Thyroid gland (tissue), 4 donors: ENCODE results near the gene CTXN2. TPM values are rescaled to one million over a fixed set of nuclear protein-coding genes. Genes with fewer than 3 reads are reported as not detected.

Source experiments
- DNase-seq, 2 donors: peaks; one replicate each; pipeline ENCODE4 v3.0.0-alpha.2; 2019
- H3K27ac ChIP-seq, 3 donors: fragments of 200-600 bp; sonication (generic); 1 replicate in 2 of 3; 2 replicates in 1 of 3; pipeline ENCODE4 v1.5.1; 2016 to 2019; ENCODE audit warnings: mild to moderate bottlenecking in 1 of 3, moderate library complexity in 1 of 3
- H3K27me3 ChIP-seq: fragments of 200-600 bp; sonication (generic); one replicate; pipeline ENCODE4 v1.5.1; 2019
- H3K36me3 ChIP-seq, 2 donors: fragments of 200-600 bp; sonication (generic); one replicate each; pipeline ENCODE4 v1.5.1; 2016 to 2019
- H3K4me1 ChIP-seq, 2 donors: fragments of 200-600 bp; sonication (generic); one replicate each; pipeline ENCODE4 v1.5.1; 2017 to 2019
- H3K4me3 ChIP-seq, 3 donors: fragments of 200-600 bp; sonication (generic); replicated peaks in 1 of 3; 1 replicate in 2 of 3; 2 replicates in 1 of 3; pipeline ENCODE4 v1.5.1; 2016; ENCODE audit warnings: mild to moderate bottlenecking in 1 of 3
- H3K9me3 ChIP-seq: fragments of 200-600 bp; sonication (generic); one replicate; pipeline ENCODE4 v1.5.1; 2017
- POLR2A ChIP-seq, 2 donors: fragments of 450-650 bp; IDR thresholded peaks; one replicate each; pipeline ENCODE4 v1.6.1; 2017; ENCODE audit warnings: antibody characterized with exemption in 2 of 2, mild to moderate bottlenecking in 2 of 2, moderate library complexity in 1 of 2
- WGBS, 2 donors: methylation state at CpG; one replicate each; pipeline ENCODE4 v1.1.5; 2017; 5-methylcytosine and 5-hydroxymethylcytosine counted together
- intact Hi-C: fragments of 100-400 bp; cut with DNase I; formaldehyde crosslinking; loops from one replicate; pipeline ENCODE4 v1.15.1; 2023
- total RNA-seq, 4 donors: library from RNA; depleted of rRNA; stranded (reverse); fragments of >200 nt; gene quantifications; one replicate each; pipeline ENCODE4 v1.2.3, GENCODE V29; 2016
- TF ChIP-seq, protein P1 (sequence below), 6 experiments: fragments of 200-600 bp in 3 of 6; fragments of 450-650 bp in 3 of 6; sonication (generic) in 3 of 6; IDR thresholded peaks; one replicate each; pipeline ENCODE4 v1.5.1; 2016 to 2019; ENCODE audit warnings: antibody characterized with exemption in 6 of 6, mild to moderate bottlenecking in 2 of 6, inconsistent platforms in 1 of 6, moderate library complexity in 1 of 6

Gene CTXN2
- total RNA-seq, 4 donors from 2014 or later: not detected

DNA sequence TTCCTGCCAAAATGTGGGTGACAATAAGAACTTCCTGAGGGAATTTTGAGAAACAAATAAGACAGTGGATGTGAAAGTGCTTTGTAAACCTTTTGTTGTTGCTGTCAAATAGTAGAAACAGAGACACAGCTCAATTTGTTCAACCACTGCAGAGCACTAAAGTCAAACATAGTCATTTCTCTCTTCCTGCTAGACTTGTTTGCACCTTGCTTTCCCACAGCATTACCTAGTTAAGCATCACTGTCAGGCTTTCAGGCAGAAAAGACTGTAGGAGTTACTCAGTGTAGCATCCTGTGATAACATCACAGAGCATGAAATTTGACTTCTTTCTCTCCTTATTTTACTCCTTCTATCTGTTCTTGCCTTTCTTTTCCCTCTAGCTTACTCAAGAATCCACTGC lies 41.8 kb downstream of the CTXN2 start:
- H3K27me3 ChIP-seq: no peaks in the 10 kb centered on the region
- H3K36me3 ChIP-seq: no peaks in the 10 kb centered on the region
- intact Hi-C loops: no loop called here
- no peak overlapping the region for H3K4me3 ChIP-seq
- H3K4me1 ChIP-seq: no peaks in the 10 kb centered on the region
- H3K9me3 ChIP-seq: no peaks in the 10 kb centered on the region
- no peak for DNase-seq
- TF ChIP-seq POLR2A (IDR thresholded peaks at IDR 0.05): no peak
- TF ChIP-seq, protein P1, sequence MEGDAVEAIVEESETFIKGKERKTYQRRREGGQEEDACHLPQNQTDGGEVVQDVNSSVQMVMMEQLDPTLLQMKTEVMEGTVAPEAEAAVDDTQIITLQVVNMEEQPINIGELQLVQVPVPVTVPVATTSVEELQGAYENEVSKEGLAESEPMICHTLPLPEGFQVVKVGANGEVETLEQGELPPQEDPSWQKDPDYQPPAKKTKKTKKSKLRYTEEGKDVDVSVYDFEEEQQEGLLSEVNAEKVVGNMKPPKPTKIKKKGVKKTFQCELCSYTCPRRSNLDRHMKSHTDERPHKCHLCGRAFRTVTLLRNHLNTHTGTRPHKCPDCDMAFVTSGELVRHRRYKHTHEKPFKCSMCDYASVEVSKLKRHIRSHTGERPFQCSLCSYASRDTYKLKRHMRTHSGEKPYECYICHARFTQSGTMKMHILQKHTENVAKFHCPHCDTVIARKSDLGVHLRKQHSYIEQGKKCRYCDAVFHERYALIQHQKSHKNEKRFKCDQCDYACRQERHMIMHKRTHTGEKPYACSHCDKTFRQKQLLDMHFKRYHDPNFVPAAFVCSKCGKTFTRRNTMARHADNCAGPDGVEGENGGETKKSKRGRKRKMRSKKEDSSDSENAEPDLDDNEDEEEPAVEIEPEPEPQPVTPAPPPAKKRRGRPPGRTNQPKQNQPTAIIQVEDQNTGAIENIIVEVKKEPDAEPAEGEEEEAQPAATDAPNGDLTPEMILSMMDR (IDR thresholded peaks at IDR 0.05): no peak
- no peak overlapping the region for H3K27ac ChIP-seq

DNA sequence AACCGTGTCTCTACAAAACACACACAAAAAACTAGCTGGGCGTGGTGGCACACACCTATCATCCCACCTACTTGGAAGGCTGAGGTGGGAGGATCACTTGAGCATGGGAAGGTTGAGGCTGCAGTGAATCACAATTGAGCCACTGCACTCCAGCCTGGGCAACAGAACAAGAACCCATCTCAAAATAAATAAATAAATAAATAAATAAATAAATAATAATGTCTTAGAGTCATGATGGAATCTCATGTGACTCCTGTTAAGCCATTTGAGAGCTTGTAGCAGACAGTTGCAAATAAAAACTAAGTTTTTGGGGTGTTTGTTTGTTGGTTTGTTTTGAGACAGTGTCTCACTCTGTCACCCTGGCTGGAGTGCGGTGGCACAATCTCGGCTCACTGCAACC lies 47.9 kb downstream of the CTXN2 start:
- Histone ChIP-seq H3K27ac (no peak overlapping the region), H3K4me3 (no peak overlapping the region), H3K4me1 (peaks cover 4 to 9% of the 10 kb centered on the region in 2 donors), H3K9me3 (no peaks in the 10 kb centered on the region), H3K36me3 (no peaks in the 10 kb centered on the region), H3K27me3 (no peaks in the 10 kb centered on the region)
- no peak for DNase-seq
- WGBS, 2 donors: 91 to 98% methylated on average over 4 of the region's 4 CpGs
- intact Hi-C loops: no loop called here
- TF ChIP-seq, protein P1 (IDR thresholded peaks at IDR 0.05): no peak
- no peak for TF ChIP-seq POLR2A (IDR thresholded peaks at IDR 0.05)

DNA sequence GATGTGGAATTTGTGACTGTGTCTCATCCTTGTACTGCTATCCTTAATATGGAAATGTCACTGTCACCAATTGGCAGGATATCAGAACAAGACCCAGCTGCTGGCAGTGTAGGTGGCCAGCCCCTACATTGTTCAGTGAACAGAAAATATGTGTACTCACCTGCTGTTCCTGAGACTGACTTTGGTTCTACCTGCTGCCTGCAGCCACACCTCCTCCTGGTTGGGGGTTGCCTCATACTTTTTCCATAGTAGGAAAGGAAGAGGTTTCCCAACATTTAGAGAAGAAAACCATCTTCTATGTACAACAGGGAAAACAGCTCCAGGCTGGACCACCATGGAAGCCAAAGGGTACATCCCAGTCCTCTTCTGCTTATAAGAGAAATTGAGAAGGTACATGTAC lies 50.5 kb downstream of the CTXN2 start:
- peaks cover 4 to 9% of the 10 kb centered on the region in 2 donors for H3K4me1 ChIP-seq
- peak overlapping the region in 1 of 3 donors; percentile 47 for H3K27ac ChIP-seq
- no peaks in the 10 kb centered on the region for H3K27me3 ChIP-seq
- DNase-seq: peak; percentile 61 to 65
- intact Hi-C loops: loop anchor here (10.0 kb wide), 1 partner anchor 1047 kb away; no protein-coding TSS in a partner anchor
- no peak overlapping the region for H3K4me3 ChIP-seq
- H3K9me3 ChIP-seq: no peaks in the 10 kb centered on the region
- no peaks in the 10 kb centered on the region for H3K36me3 ChIP-seq
- TF ChIP-seq POLR2A (IDR thresholded peaks at IDR 0.05): no peak
- TF ChIP-seq, protein P1 (IDR thresholded peaks at IDR 0.05): no peak

DNA sequence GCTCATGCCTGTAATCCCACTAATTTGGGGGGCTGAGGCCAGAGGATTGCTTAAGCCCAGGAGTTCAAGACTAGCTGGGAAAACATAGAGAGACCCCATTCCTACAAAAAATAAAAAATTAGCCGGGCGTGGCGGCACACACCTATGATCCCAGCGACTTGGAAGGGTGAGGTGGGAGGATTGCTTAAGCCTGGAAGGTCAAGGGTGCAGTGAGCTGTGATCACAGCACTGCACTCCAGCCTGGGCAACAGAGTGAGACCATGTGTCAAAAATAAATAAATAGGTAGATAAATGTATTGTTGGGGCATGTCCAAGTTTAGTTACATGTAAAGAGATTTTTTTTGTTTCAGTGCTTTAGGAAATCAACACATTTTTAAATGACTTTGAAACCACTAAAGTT lies 51.1 kb downstream of the CTXN2 start:
- no peak overlapping the region for H3K4me3 ChIP-seq
- H3K27ac ChIP-seq: peak overlapping the region in 1 of 3 donors; percentile 47
- H3K27me3 ChIP-seq: no peaks in the 10 kb centered on the region
- no peaks in the 10 kb centered on the region for H3K9me3 ChIP-seq
- H3K36me3 ChIP-seq: no peaks in the 10 kb centered on the region
- peak; percentile 36 to 50 for DNase-seq
- peaks cover 4 to 9% of the 10 kb centered on the region in 2 donors for H3K4me1 ChIP-seq
- intact Hi-C loops: loop anchor here (10.0 kb wide), 1 partner anchor 1048 kb away; no protein-coding TSS in a partner anchor
- WGBS, 2 donors: 49 to 54% methylated on average over 4 of the region's 4 CpGs
- TF ChIP-seq, protein P1 (IDR thresholded peaks at IDR 0.05): no peak
- no peak for TF ChIP-seq POLR2A (IDR thresholded peaks at IDR 0.05)

DNA sequence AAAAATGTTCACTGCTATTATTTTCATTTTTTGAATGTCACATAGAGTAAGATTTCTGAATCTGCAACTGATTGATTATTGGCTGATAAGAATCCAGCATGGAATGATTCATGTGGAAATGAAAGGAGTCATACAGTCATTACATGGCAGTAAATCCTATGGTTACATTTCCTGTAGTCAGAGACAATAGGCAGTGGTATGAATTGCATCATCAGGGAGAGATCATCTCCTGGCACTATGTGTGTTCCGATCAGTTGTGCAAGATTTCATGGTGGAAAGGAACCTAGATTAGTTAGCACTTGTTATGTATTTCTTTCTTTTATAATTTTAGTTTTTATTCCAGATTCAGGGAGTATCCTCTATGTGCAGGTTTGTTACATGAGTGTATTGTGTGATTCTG lies 53.5 kb downstream of the CTXN2 start:
- Histone ChIP-seq H3K9me3 (no peaks in the 10 kb centered on the region), H3K36me3 (no peaks in the 10 kb centered on the region), H3K4me1 (peaks cover 4 to 9% of the 10 kb centered on the region in 2 donors), H3K27me3 (no peaks in the 10 kb centered on the region), H3K4me3 (no peak overlapping the region), H3K27ac (no peak overlapping the region)
- WGBS, 2 donors: 83 to 97% methylated on average over 1 of the region's 1 CpG
- DNase-seq: no peak
- intact Hi-C loops: loop anchor here (10.0 kb wide), 1 partner anchor 1050 kb away; no protein-coding TSS in a partner anchor
- TF ChIP-seq, protein P1 (IDR thresholded peaks at IDR 0.05): no peak
- TF ChIP-seq POLR2A (IDR thresholded peaks at IDR 0.05): no peak
